IMR-90 (cell line): ENCODE data around the gene NFASC. TPM values are rescaled to one million over a fixed set of nuclear protein-coding genes. Genes with fewer than 3 reads are reported as not detected.

Source experiments
- ATAC-seq: fragments of 200-7000 bp; cut with Tn5 transposase; 2 replicates; pipeline ENCODE4 v1.9.1; 2020; ENCODE audit warnings: low read depth, mild to moderate bottlenecking, moderate library complexity
- BruUV-seq: library from RNA; stranded (reverse); fragments of 400-500 nt; replicated peaks from 2 replicates; lab custom pipeline; 2021; lab: Mats Ljungman, UMichigan
- CTCF ChIA-PET: fragments of 300-600 bp; formaldehyde crosslinking; extraction: SDS; loops from one replicate; lab custom pipeline; 2021; ENCODE audit warnings: antibody characterized with exemption; lab: Yijun Ruan, JAX
- POLR2A ChIA-PET: fragments of 300-600 bp; sonication (Branson Sonifier 250); formaldehyde crosslinking; loops from one replicate; lab custom pipeline; 2022; ENCODE audit warnings: antibody characterized with exemption; ENCODE audit not compliant: unreplicated experiment; lab: Charles Lee
- DNase-seq: peaks from one replicate; pipeline ENCODE4 v3.0.0; 2013
- H2AFZ ChIP-seq: replicated peaks from 2 replicates; pipeline ENCODE3; 2013; ENCODE audit warnings: low read length, mild to moderate bottlenecking; ENCODE audit not compliant: poor library complexity
- H2AK5ac ChIP-seq: 2 replicates; pipeline ENCODE4 v1.6.1; 2013; ENCODE audit warnings: low read depth, low read length, inconsistent platforms
- H2AK9ac ChIP-seq: replicated peaks from 2 replicates; pipeline ENCODE3; 2013; ENCODE audit warnings: mild to moderate bottlenecking, low read depth, low read length, moderate library complexity; ENCODE audit not compliant: poor library complexity
- H2BK120ac ChIP-seq: 2 replicates; pipeline ENCODE4 v1.6.1; 2013; ENCODE audit warnings: low read depth, low read length, inconsistent platforms
- H2BK15ac ChIP-seq: 3 replicates; pipeline ENCODE4 v1.6.1; 2013; ENCODE audit warnings: low read depth, low read length, inconsistent platforms
- H2BK20ac ChIP-seq: 2 replicates; pipeline ENCODE4 v1.6.1; 2013; ENCODE audit warnings: low read depth, mild to moderate bottlenecking, inconsistent platforms, low read length, moderate library complexity
- H2BK5ac ChIP-seq: 2 replicates; pipeline ENCODE4 v1.6.1; 2013; ENCODE audit warnings: mild to moderate bottlenecking, low read depth, low read length, inconsistent platforms; ENCODE audit not compliant: poor library complexity, severe bottlenecking
- H3K14ac ChIP-seq: replicated peaks from 2 replicates; pipeline ENCODE4 v1.6.1; 2013; ENCODE audit warnings: low read depth, low read length, inconsistent platforms
- H3K18ac ChIP-seq: 2 replicates; pipeline ENCODE4 v1.6.1; 2013; ENCODE audit warnings: low read depth, low read length, control low read depth
- H3K23ac ChIP-seq: 2 replicates; pipeline ENCODE4 v1.6.1; 2013; ENCODE audit warnings: low read depth, low read length, inconsistent platforms
- H3K27ac ChIP-seq: 2 replicates; pipeline ENCODE4 v1.5.1; 2013; ENCODE audit warnings: mild to moderate bottlenecking, control low read depth, low read length; ENCODE audit not compliant: insufficient read depth
- H3K27me3 ChIP-seq: 2 replicates; pipeline ENCODE4 v1.6.1; 2013; ENCODE audit warnings: low read length; ENCODE audit not compliant: control insufficient read depth, insufficient read depth
- H3K36me3 ChIP-seq: 2 replicates; pipeline ENCODE4 v1.6.1; 2013; ENCODE audit warnings: low read length, mixed read lengths; ENCODE audit not compliant: control insufficient read depth, insufficient read depth
- H3K4ac ChIP-seq: 2 replicates; pipeline ENCODE4 v1.6.1; 2013; ENCODE audit warnings: low read depth, low read length, inconsistent platforms
- H3K4me1 ChIP-seq: 2 replicates; pipeline ENCODE4 v1.6.1; 2013; ENCODE audit warnings: low read length, mixed read lengths; ENCODE audit not compliant: control insufficient read depth, insufficient read depth
- H3K4me2 ChIP-seq: 2 replicates; pipeline ENCODE4 v1.6.1; 2013; ENCODE audit warnings: low read depth, mild to moderate bottlenecking, control low read depth, low read length, moderate library complexity
- H3K4me3 ChIP-seq: 2 replicates; pipeline ENCODE4 v1.5.1; 2013; ENCODE audit warnings: low read depth, mild to moderate bottlenecking, control low read depth, low read length, moderate library complexity; ENCODE audit not compliant: insufficient read depth
- H3K56ac ChIP-seq: 2 replicates; pipeline ENCODE4 v1.6.1; 2013; ENCODE audit warnings: low read length, inconsistent platforms; ENCODE audit not compliant: insufficient read depth; ENCODE audit errors: extremely low read depth
- H3K79me1 ChIP-seq, 2 experiments: 2 replicates each; pipeline ENCODE4 v1.6.1; 2013; ENCODE audit warnings: low read length in 2 of 2, inconsistent platforms in 1 of 2, low read depth in 1 of 2
- H3K9ac ChIP-seq: 2 replicates; pipeline ENCODE4 v1.6.1; 2013; ENCODE audit warnings: low read depth, low read length, control low read depth
- H3K9me1 ChIP-seq: 2 replicates; pipeline ENCODE4 v1.6.1; 2013; ENCODE audit warnings: low read length, inconsistent platforms; ENCODE audit not compliant: insufficient read depth
- H3K9me3 ChIP-seq: 2 replicates; pipeline ENCODE4 v1.6.1; 2013; ENCODE audit warnings: low read length; ENCODE audit not compliant: control insufficient read depth, insufficient read depth
- H4K20me1 ChIP-seq: 2 replicates; pipeline ENCODE4 v1.6.1; 2013; ENCODE audit warnings: low read length, inconsistent platforms; ENCODE audit not compliant: insufficient read depth
- H4K5ac ChIP-seq: 2 replicates; pipeline ENCODE4 v1.6.1; 2013; ENCODE audit warnings: mild to moderate bottlenecking, low read depth, low read length, control low read depth
- H4K8ac ChIP-seq, 2 experiments: 2 replicates each; pipeline ENCODE4 v1.6.1; 2013; ENCODE audit warnings: low read depth in 2 of 2, low read length in 2 of 2, control low read depth in 1 of 2, inconsistent platforms in 1 of 2
- H4K91ac ChIP-seq: 2 replicates; pipeline ENCODE4 v1.6.1; 2013; ENCODE audit warnings: low read depth, low read length, inconsistent platforms; ENCODE audit not compliant: insufficient read depth
- FOS ChIP-seq: fragments of 150-350 bp; IDR thresholded peaks from 2 replicates; pipeline ENCODE4 v1.6.1; 2016; ENCODE audit warnings: low read depth, low read length
- MAFK ChIP-seq: IDR thresholded peaks from 2 replicates; pipeline ENCODE4 v1.6.1; 2012; ENCODE audit warnings: low read depth, low read length, improper control_type of control experiment
- MAZ ChIP-seq: IDR thresholded peaks from 2 replicates; pipeline ENCODE4 v1.6.1; 2012; ENCODE audit warnings: low read depth, mild to moderate bottlenecking, low read length, improper control_type of control experiment, moderate library complexity, borderline replicate concordance
- POLR2A ChIP-seq: IDR thresholded peaks from 2 replicates; pipeline ENCODE4 v1.6.1; 2012; ENCODE audit warnings: mild to moderate bottlenecking, low read depth, low read length
- WGBS, 2 experiments: methylation state at CpG; one replicate each; pipeline versions ENCODE4 v1.1.5 to v1.1.7; 2013; ENCODE audit warnings: missing lambda C conversion rate in 2 of 2; ENCODE audit not compliant: insufficient read length in 1 of 2; ENCODE audit errors: extremely low coverage in 2 of 2; 5-methylcytosine and 5-hydroxymethylcytosine counted together
- dilution Hi-C: fragments of 300-500 bp; cut with HindIII; formaldehyde crosslinking; loops from one replicate; pipeline ENCODE4 v1.14.3; 2018; ENCODE audit warnings: low sequenced_read_pairs; ENCODE audit not compliant: unreplicated experiment
- in situ Hi-C: fragments of 300-500 bp; cut with MboI; formaldehyde crosslinking; loops from 3 replicates; pipeline ENCODE4 v1.14.3; 2019; ENCODE audit warnings: low sequenced_read_pairs, inconsistent platforms, mixed read lengths
- intact Hi-C: fragments of 100-400 bp; cut with micrococcal nuclease; formaldehyde crosslinking; loops from 2 replicates; pipeline ENCODE4 v1.10.0; 2022
- polyA plus RNA-seq, 3 experiments: library from polyadenylated mRNA; depleted of rRNA; stranded (reverse); fragments of >200 nt; gene quantifications; 2 replicates each; pipeline ENCODE4 v1.2.3, GENCODE V29; 2012; ENCODE audit warnings: low replicate concordance in 1 of 3
- total RNA-seq: library from RNA; depleted of rRNA; stranded (reverse); fragments of >200 nt; gene quantifications from 2 replicates; pipeline ENCODE4 v1.2.3, GENCODE V29; 2012
- TF ChIP-seq, protein P1 (sequence below): conservative IDR thresholded peaks from 2 replicates; pipeline ENCODE4 v1.5.1; 2012; ENCODE audit warnings: mild to moderate bottlenecking, low read depth, low read length, improper control_type of control experiment
- TF ChIP-seq, protein P2 (sequence below): fragments of 150-350 bp; IDR thresholded peaks from 2 replicates; pipeline ENCODE4 v1.6.1; 2016; ENCODE audit warnings: low read depth, mild to moderate bottlenecking, low read length, moderate library complexity, borderline replicate concordance

NFASC gene
- total and polyA plus RNA-seq, 2 of the 4 experiments (the other 2 are of a cell fraction), result 0.18 to 0.79 TPM

DNA sequence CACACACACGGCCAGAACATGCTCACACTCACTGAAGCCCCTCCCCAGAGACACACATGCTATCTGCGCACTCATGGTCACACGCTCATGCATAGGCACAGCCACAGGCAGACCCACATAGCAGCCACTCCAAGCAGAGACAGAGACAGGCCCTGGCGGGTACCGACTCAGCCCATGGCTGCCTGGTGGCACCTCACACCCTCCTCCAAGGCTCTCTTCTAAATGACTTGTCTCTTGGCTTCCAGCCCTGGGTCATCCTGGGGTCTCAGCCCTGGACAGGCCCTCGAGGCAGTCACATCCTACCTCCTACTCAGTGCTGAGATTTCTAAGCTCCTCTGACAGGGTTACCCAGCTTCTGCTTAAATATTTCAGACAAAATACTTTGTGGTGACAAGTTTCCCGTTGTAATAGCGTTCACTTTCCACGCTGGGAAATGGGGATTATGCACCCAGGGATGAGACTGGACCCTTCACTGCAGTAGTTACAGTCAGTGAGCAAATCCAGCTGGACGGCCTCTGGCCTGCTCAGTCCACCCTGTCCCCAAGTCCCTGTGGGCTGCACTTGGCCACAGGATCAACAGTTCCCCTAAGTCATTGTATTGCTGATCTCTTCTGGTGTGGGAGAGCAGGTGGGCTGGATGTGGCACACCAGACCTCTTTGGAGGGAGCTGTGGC lies 2.9 kb upstream of the NFASC start:
- no peaks in the 10 kb centered on the region; the same call in 1 of the 2 replicates for H4K20me1 ChIP-seq
- no peaks in the 10 kb centered on the region for H3K36me3 ChIP-seq
- no peak overlapping the region for H2BK20ac ChIP-seq
- no peak overlapping the region for H2BK5ac ChIP-seq
- H3K4ac ChIP-seq, result no peak overlapping the region
- DNase-seq (no peak), ATAC-seq (no peak)
- no peak overlapping the region for H3K4me2 ChIP-seq
- H4K5ac ChIP-seq, result no peak overlapping the region
- H2AK9ac ChIP-seq, result no peak overlapping the region
- no peak overlapping the region for H2AK5ac ChIP-seq
- H3K18ac ChIP-seq, result no peak overlapping the region
- ChIA-PET CTCF (interaction anchor here (0.7 kb wide), 1 partner anchor 59 kb away, joined by 3 read pairs; no protein-coding TSS in a partner anchor), POLR2A (no interaction called here)
- in situ Hi-C loops (no loop called here), dilution Hi-C loops (no loop called here), intact Hi-C loops (no loop called here)
- no peak overlapping the region for H3K4me3 ChIP-seq
- WGBS, 2 experiments, result 53% methylated on average over 4 of the region's 10 CpGs; no CpG with 5 or more reads in 1 of the 2 experiments
- H3K79me1 ChIP-seq, result no peaks in the 10 kb centered on the region
- no peak overlapping the region for H2BK120ac ChIP-seq
- H3K23ac ChIP-seq, result no peak overlapping the region
- H3K14ac ChIP-seq, result no peak overlapping the region
- H3K27ac ChIP-seq, result no peak overlapping the region
- H2AFZ ChIP-seq, result no peak overlapping the region
- no peak overlapping the region for H4K91ac ChIP-seq
- H3K27me3 ChIP-seq, result 0 out of 2 replicates have a peak, but pooled peaks cover 3% of the 10 kb centered on the region
- H3K56ac ChIP-seq, result no peak overlapping the region
- H2BK15ac ChIP-seq, result no peak overlapping the region
- H4K8ac ChIP-seq, result no peak overlapping the region
- BruUV-seq, result no TSS peak
- no peaks in the 10 kb centered on the region for H3K9me1 ChIP-seq
- no peaks in the 10 kb centered on the region for H3K4me1 ChIP-seq
- H3K9me3 ChIP-seq, result no peaks in the 10 kb centered on the region
- TF ChIP-seq FOS (no peak), MAFK (no peak), POLR2A (no peak), MAZ (no peak)
- TF ChIP-seq, protein P1, sequence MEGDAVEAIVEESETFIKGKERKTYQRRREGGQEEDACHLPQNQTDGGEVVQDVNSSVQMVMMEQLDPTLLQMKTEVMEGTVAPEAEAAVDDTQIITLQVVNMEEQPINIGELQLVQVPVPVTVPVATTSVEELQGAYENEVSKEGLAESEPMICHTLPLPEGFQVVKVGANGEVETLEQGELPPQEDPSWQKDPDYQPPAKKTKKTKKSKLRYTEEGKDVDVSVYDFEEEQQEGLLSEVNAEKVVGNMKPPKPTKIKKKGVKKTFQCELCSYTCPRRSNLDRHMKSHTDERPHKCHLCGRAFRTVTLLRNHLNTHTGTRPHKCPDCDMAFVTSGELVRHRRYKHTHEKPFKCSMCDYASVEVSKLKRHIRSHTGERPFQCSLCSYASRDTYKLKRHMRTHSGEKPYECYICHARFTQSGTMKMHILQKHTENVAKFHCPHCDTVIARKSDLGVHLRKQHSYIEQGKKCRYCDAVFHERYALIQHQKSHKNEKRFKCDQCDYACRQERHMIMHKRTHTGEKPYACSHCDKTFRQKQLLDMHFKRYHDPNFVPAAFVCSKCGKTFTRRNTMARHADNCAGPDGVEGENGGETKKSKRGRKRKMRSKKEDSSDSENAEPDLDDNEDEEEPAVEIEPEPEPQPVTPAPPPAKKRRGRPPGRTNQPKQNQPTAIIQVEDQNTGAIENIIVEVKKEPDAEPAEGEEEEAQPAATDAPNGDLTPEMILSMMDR, result no peak
- TF ChIP-seq, protein P2, sequence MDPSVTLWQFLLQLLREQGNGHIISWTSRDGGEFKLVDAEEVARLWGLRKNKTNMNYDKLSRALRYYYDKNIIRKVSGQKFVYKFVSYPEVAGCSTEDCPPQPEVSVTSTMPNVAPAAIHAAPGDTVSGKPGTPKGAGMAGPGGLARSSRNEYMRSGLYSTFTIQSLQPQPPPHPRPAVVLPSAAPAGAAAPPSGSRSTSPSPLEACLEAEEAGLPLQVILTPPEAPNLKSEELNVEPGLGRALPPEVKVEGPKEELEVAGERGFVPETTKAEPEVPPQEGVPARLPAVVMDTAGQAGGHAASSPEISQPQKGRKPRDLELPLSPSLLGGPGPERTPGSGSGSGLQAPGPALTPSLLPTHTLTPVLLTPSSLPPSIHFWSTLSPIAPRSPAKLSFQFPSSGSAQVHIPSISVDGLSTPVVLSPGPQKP, result no peak
- no peak overlapping the region for H3K9ac ChIP-seq
